M059J (cell line): ENCODE measurements around the gene TST. TPM values are rescaled to one million over a fixed set of nuclear protein-coding genes. Genes with fewer than 3 reads are reported as not detected.

Experiments
- DNase-seq: peaks from one replicate; pipeline ENCODE4 v3.0.0-alpha.2; 2012; ENCODE audit warnings: low read depth
- total RNA-seq: library from RNA; depleted of rRNA; stranded (reverse); fragments of >200 nt; shearing (Covaris generic); gene quantifications from 2 replicates; pipeline ENCODE4 v1.2.3, GENCODE V29; 2014; rRNA removed

Gene TST
- 17.1 and 24.0 TPM in 2 replicates for total RNA-seq

GRCh38 chr22:37019309-37020191, at the start of gene TST, which contains the start of gene MPST:
Gene TST, minus strand, starts transcription at chr22:37019447. Its CDS starts 715 bp downstream, at chr22:37018732.
Gene MPST, plus strand, starts transcription at chr22:37019742. Its CDS starts 95 bp downstream, at chr22:37019837.
- peak; percentile 55 for DNase-seq

DNA sequence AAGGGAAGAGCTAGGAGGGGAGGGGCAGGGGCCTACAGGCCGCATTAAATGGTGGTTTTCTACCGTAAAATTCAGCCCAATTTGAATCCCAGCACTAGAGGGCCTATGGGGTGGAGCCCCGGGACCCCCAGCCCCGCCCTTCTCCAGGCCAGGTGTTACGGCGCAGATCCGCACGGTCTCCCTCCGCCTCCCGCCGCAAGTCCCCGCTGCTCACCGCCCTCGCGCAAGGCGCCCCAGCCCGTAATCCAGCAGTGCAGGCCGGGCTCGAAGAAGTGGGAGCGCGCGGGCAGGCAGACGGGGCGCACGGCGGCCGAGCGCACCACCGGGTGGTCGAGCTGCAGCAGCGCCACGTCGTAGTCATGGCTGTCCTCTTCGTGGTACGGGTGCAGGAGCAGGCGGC, 49.6 kb upstream of the TST start:
- no peak for DNase-seq

DNA sequence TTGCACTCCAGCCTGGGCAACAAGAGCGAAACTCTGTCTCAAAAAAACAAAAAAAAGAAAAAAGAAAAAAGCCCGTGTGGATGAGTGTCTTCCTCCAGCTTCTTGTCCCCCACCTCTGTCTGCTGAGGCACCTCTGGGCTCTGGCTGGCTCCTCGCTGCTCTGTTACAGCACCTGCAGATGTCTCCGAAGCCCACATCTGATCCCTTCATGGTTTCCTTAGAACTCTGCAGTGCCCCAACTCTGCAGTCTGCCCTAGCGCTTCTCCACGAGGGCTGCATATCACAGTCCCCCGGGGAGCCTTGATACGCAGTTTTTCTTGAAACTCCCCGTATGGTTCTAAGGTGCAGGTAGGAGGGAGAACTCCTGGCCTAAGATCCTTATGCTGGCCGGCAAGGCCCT, 48.2 kb upstream of the TST start:
- DNase-seq: no peak

DNA sequence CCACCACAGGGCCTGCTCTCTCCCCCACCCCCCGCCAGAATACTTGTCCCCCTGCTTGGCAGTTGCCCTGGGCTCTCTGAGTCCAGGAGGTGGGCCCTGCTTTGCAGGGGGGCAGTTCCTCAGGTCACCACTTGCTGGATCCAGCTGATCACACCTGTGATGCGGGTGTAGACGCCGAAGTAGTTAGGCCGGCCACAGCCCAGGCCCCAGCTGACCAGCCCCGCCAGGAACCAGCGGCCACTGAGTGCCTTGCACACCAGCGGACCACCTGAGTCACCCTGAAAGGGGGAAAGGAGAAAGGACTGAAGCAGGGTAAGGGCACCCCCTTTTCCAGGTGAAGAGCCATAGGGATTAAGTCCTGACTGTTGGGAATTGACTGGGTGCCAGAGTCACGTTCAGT, 46.7 kb upstream of the TST start:
- DNase-seq: no peak

DNA sequence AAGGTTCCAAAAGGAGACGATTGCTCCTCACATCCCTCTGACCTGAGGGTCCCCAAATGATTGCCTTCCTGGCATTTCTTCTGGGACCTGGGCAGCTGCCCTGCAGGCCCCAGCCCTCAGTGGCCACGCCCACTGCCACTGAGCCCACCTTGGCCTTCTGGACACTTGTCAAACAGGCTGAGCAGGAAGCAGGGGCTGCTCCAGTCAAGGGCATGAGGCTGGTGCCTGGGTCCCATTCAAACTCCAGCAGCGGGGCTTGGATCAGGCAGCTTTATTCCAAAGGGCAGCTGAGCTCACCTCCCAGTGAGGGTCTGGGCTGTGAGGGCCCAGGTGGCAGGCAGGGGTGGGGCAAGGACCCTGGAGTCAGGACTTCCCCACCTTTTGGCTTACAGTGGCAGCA, 45.9 kb upstream of the TST start:
- DNase-seq: no peak

GRCh38 chr22:37064553-37064952, 45.3 kb upstream of the TST start:
- no peak for DNase-seq

GRCh38 chr22:37063431-37064420, 44.5 kb upstream of the TST start:
- DNase-seq: peak; percentile 13

DNA sequence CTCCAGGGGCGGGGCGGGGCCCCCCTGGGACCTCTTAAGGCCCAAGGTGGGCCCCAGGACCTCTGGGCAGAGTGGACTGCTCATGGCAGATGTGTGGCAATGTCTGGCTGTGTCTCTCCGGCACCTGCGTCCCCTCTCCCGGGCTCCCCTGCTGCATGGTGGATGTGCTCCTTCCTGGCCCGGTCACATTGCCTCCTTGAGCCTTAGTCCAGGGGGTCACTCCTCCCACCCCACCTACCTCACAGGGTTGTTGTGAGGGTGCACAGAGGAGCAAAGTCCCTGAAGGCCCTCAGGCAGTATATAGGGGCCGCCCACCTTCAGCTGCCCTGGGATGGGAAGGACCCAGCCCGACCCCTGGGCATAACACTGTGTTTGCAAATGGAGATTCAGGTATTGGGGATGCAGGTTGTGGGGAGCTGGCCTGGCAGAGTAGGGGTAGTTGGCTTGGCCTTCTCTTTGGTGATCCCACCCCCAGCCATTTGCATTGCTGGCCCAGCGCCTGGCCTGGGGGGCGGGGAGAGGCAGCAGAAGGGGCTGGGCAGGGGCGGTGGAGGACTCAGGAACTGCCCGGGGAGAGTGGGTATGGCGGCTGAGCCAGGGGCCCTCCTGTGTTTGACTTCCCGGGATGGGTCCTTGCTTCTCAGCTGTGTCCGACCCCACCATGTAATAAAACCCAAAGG, 43.6 kb upstream of the TST start:
- no peak for DNase-seq

DNA sequence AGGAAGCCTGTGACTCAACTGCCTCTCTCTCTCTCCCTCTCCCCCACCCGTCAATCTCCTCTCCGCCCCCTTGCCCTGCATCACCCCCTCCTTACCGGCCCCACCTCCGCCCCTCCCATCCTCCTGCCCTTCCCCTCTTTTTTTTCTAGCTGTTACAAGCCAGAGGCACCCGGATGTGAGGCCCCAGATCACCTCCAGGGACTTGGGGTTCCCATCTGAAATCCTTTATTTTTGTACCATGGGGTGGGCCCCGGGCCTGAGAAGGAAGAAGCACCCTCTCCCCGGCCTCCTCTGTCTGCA, 43.1 kb upstream of the TST start:
- DNase-seq: no peak

GRCh38 chr22:37061611-37062375, 42.5 kb upstream of the TST start:
- DNase-seq: no peak

- no peak for DNase-seq
Observed at GRCh38 chr22:37060801-37061610, 41.8 kb upstream of the TST start.

DNA sequence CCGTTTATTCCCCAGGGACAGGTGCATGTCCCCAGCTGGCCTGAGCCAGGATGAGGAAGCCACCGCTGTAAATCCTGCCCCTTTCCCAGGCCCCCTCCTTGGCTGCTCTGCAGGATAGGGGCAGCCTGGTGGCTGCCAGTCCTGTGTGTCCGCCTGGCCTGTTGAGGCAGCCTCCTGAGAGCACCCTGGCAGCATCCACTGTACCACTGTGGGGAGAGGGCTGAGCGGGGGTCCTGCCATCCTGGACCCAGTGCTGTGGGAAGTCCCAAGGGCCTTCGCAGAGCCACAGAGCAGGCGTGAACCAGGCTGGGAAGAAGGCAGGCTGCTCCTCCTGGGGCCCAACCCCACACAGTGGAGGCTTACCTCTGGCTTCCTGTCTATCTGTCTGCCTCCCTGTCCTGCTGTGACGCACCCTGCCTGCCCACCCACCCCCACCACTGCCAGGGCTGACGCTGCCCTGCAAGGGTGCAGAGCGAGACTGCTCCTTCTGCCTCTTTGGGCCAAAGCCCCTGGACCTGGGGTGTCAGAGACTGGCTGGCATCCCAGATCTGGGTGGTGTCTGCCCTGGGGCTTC, 40.7 kb upstream of the TST start:
- no peak for DNase-seq

DNA sequence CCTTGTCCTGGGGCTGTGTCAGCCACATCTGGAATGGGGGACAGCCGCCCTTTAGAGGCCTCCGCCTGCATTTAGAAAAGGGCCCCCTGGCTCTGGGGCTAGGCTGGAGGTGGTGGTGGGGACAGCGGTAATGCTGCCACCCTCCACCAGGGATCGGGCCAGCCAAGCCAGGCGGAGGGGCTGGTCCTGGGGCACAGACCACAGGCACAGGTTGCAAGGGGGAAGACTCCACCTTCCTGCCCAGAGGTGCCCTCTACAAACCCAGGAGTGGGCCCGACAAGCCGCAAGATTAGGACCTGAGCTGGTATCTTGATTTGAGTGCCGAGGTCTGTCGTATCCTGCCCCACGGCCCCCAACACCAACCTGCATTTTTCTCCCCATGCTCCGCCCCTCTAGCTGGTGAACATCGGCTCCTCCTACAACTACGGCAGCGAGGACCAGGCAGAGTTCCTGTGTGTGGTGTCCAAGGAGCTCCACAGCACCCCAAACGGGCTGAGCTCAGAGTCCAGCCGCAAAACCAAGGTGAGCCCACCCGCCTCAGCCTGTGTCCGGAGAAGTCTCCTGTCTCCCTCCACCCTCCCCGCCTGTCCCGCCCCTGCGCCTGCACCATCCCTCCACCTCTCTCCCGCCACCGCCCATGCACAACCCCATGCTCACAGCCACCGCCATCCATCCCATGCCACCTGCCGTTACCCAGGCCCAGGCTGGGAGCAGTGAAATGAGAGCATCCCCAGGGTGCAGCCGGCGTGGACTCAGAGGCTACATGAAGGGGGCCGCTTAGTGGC, 39.9 kb upstream of the TST start:
- no peak for DNase-seq

GRCh38 chr22:37057796-37058510, 38.7 kb upstream of the TST start:
- no peak for DNase-seq

DNA sequence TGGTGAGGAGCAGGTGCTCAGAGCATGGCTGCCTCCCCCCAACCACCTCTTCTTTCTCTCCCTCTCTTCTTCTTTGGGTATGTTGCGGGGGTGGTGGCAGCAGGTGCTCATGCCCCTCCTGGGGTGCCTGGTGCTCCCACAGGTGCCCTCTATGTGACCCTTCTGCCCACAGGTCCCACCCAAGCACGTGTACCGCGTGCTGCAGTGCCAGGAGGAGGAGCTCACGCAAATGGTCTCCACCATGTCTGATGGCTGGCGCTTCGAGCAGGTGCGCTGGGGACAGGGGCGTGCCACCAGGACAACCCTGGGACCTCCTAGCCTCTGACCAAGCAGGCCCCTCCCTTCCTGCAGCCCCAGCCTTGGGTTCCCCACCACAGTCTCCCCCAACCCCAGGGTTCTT, 38.0 kb upstream of the TST start:
- DNase-seq: no peak

DNA sequence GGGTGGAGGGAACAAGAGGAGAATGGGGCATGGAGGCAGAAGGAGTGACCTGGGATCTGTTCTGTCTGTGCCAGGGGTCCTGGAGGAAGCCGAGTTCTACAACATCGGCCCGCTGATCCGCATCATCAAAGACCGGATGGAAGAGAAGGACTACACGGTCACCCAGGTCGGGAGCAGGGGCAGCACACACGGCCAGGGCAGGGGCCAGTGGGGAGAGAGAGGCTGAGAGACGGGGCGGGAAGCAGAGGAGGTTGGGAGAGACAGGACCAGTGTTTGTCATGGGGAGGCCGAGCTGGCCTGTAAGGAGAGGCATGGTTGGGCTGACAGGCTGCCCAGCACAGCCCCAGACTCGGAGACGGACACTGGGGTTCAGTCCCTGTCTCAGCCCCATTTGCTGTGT, 37.0 kb upstream of the TST start:
- no peak for DNase-seq

DNA sequence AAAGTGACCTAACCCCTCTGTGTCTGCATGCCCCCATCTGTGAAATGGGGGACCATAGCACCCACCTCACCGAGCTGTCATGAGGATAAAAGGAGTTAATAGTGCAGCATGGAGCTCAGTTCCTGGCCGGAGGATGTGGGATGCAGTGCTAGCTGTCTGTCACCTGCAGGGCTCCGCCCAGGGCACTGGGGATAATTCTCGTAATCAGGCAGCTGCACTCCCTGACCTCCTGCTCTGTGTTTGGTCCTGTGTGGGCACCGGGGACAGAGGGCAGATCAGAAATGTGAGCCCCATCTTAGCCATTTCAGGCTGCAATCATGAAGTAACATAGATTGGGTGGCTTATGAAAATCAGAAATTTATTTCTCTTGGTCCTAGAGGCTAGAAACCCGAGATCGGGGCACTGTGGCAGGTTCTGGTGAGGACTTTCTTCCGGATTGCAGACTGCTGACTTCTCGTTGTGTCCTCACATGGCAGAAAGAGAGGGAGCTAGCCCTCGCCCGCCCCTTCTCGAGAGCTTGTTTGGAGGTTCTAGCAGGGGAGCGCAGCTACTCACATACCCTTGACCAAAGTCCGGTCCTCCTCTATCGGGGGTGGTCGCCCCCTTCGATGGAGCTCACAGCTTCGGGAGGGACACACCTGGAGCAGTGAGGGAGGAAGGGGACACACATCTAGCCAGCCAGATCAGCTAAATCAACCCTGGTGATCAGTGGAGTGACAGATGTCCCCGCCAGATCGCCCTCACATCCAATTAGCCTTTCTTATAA, 35.5 kb upstream of the TST start:
- DNase-seq: no peak

DNA sequence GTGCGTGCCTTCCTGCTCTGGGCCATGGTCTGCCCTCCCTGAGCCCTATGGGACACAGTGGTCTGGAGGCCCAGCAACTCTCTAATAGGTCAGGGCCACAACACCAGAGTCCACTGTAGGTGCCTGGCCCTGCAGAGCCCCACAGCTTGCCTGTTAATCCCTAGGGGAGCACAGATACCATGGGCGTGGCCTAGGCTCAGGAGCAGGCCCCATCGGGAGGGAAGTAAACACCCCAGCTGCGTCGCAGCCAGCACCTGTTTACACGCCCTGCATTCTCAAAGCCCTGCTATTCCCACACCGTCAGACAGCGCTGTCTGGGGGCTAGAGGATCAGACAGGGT, 34.8 kb upstream of the TST start:
- DNase-seq: no peak
